Daoy (cell line): ENCODE measurements around the gene TPCN2. TPM values are rescaled to one million over a fixed set of nuclear protein-coding genes. Genes with fewer than 3 reads are reported as not detected.

Source experiments
- DNase-seq: peaks from one replicate; pipeline ENCODE4 v3.0.0-alpha.2; 2015; ENCODE audit warnings: low read depth
- total RNA-seq: library from RNA; depleted of rRNA; stranded (reverse); fragments of >200 nt; shearing (Covaris generic); gene quantifications from 2 replicates; pipeline ENCODE4 v1.2.3, GENCODE V29; 2014

TPCN2 gene
- total RNA-seq, 1 experiment from 2014 or later: 3.3 TPM

DNA sequence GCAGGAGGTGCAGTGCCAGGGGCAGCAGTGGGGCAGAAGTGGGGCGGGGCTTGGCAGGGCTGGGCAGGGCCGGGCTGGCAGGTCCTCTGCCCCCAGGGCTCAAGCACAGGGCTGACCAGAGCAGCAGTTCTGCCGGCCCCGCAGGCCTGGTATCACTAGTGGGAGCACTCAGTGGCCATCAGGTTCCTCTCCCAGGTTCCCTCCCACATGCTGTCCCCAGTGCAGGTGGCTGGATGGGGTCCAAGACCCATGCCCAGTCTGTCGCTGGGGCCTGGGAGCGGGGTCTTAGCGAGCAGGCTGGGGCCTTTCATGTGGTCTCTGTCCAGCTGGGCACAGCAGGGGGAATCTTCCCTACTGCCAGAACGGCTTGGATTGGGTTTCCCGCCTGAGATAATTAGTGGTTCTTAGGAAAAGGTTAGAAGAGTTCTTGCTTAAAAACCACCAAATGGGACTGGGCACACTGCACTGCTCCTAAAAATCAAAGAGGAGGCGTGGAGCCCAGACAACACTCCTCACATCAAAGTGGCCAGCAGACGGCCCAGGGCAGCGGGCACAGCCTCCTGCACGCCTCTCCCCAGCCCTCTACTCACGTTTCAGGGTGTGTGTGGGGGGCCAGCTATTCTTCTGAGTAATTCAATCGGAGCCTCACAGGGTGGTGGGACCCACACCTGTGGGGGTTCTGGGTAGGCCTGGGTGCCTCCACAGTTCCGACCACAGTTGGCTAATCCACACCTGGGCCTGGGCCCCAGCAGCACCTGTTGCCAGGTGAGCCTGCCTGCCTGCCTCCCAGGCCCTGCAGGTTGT, 45.6 kb downstream of the TPCN2 start:
- DNase-seq: no peak

DNA sequence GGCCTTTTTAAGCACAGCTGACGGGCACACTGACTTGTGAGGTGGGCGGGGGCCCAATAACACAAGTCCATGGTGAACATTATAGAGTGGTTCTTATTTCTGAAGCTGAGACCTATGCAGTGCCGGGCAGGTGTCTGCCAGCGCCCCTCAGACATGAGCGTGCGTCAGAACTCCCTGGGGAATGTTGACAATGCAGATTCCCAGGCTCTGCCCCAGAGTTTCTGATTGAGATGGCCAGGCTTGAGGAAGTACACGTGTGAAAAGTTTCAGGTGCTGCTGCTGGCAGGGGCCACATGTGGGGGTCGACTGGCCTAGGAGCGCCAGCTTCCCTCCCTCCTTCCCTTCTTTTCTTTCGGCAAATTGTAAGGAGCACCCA, 46.2 kb downstream of the TPCN2 start:
- no peak for DNase-seq

DNA sequence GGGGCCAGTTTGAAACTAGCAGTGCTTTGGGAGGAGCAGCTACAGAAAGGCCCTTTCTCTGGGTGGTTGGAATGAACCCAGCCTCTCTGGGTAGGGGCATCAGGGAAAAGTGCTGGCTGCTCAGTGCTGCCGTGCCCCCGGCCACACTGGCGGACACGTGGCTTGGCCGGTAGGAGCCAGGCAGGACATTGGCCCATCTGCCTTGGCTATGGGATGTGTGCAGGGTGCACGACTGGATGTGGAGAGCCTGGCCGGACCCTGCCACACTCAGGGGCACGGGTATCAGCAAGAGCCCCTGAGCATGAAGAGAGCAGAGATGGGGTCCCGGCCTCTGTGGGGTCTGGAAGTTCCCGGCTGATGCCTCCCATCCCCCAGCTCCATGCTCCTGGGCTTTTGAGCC, 46.6 kb downstream of the TPCN2 start:
- no peak for DNase-seq

DNA sequence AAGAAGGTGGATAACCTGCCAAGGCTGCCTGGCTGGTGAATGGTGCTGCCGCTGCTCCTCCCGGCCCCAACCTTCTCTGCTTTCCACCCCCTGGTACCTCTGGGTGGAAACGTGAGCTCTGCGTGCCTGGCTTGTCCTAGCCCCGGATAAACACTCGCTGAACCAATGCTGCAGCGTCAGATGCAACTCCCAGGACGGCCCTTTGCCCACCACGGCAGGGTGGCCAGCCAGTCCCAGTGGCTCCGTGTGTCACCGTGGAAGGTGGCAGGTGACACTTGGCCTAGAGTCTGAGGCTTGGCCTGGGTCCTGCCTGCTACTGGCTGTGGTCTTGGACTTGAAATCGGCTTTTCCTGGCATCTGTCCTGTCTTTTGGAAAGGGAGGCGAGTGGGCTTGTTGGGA, 47.7 kb downstream of the TPCN2 start:
- no peak for DNase-seq

DNA sequence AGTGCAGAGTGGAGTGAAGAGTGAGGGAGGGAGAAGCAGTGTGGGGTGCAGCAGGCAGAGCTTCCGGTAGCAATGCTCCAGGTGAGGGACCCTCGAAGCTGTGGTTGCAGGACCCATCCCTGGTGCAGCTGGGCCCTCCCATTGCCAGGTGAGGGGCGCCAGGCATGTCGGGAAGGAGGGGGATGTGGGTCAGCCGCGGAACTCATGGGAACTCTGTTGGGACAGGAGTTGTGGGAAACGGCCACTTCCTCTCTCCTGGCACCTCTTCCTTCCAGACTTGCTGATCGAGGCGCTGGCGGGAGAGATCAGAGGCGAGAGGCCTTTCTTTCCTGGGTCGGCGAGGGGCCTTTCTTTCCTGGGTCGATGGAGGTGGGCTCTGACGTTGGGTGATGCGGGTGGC, 48.5 kb downstream of the TPCN2 start:
- no peak for DNase-seq

DNA sequence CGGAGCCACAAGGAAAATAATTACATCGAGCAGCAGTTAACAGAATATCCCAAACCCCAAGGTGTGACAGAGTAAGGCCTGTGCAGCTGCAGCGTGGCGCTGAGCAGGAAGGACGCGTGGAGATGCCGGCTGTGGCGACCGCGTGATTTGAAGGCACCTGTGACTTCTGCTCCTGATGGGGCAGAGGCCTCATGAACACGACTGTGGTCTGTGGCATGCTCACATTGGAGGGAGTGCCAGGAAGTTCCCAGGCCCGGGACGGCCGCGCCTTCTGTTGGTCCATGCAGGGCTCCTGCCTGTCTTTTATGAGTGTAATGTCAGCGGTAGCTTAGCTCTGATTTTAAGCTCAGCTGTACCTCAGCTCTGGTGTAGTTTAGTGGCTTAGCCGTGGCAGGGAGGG, 50.4 kb downstream of the TPCN2 start:
- no peak for DNase-seq

DNA sequence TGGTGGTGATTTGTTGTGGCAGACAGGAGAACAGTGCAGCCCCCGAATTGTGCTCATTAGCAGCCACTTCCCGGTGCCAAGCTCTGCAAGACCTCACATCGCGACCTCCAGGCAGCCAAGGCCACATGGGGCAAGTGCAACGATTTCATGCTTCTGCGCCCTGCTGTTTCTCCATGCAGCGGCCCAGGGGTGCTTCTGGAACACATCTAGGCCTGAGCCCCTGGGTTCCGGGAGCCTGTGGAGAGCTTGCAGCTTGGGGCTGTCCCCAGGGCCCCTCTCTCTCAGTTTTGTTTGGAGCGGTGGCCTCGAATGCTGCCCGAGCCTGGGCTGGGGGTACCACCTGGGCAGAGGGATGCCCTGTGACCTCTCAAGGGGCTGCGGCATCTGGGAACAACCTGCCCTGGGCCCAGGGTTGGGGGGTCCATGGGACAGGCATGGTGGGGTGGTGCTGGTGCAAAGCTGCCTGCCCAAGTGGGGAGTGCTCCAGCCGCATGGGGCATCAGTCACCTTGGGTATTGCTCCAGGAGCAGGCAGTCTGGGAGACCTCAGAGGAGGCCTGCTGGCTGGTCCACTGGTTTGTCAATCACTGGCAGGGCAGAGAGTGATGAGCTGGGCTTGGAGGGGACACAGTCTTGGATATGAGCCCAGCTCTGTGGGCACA, 51.9 kb downstream of the TPCN2 start:
- no peak for DNase-seq

DNA sequence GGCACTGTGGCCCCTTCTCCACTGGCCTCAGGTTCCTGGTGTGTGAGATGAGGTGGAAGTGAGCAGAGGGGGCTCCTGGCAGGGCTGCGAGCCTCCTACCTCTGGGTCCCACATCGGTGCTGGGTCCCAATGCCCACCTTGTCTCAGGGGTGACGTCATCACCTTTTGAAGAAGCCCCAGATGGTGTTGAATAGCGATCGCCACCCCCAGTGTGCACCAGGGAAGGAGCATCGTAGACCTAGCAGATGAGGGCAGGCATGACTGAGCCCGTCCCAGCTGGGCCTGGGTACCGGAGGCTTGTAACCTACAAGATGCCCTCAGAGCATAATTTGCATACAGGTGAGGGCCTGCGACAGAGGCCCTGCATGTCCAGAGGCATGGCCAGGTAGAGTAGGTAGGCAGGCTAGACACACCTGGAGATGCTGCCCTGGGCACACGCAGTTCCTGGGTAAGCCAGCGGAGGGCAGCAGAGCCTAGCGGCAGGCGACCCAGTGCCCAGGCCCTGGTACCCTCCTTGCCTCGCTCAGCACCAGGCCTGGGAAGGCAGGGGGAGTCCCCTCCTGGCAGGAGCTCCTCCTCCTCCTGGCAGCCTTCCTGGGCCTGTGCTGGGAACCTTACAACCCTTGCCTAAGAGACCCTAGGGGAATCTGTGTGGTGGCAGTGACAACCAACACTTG, 52.5 kb downstream of the TPCN2 start:
- peak; percentile 90 for DNase-seq

DNA sequence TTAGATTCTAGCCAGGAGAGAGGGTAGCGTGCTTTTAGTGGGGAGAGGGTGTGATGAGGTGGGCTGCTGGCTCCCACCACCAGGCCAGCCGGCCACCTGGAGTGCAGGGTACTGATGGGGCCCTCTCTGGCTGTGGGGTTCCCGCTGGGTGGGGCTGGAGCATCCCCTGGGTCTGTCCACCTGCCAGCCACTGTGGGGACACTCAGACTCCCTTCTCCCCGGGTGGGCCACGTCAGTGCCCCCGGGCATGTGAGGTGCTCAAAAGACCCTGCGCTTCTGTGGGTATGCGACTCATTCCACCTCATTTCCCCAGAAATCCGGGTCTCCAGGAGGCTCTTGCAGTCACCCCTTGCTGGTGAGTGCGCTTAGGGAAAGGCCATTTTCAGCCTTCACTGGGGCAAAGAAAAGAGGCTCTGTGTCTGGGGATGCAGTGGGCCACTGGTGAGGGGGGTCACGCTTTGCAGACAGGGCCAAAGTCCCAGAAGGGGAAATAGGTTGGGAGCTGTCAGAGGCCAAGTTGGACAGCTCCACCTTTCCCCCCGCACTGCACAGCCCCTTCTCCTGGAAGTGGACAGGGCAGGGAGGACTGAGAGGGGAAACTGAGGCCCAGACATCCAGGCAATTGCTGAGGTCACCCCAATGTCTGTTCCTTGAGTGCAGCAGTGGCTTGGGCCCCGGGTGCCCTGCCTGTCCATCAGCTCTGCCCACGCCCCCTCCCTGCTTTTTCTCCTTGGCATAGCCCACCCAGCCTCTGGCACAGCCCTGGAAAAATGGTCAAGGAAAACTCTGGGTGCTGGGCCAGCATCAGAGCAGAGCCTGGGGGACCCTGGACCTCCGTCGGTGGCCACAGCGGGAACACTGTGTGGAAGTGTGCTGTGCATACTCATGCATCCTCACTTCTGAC, 53.3 kb downstream of the TPCN2 start:
- no peak for DNase-seq

DNA sequence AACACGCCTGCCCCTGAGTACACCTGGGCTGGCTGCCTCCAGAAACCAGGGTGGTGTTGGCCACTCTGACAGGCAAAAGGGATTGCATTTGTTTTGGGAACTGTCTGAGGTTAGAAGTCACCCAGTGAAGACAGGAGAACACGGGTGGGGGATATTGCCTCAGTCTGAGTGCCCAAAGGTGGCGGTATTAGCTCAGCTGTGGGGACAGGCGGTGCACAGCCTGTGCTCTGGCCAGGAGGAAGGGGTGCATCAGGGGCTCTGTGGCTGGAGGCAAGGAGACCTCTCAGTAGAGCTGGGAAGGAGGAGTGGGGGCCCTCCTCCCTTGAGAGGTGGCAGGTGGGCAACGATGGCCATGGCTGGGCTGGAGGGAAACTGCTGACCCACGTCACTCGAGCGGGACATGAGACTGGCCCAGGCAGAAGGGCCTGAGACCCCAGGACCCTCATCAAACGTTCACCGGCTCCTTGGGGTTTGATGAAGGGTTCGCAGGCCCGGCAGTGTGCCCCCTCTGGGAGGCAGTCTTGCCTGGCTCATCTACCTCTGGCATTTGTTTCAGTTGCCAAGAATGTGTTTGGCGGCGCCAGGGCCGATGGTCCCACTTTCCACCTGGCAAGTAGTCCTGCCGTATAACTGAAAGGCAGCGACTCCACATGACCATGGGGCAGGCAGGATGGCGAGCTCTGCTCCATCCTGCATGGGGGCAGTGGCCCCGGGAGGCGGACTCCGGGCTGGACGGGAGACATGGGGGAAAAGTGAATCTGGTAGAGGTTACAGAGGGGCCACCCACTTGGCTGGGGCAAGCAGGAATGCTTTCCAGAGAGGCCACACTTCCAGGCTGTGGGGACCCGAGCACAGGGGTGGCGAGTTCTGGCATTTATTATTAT, 54.2 kb downstream of the TPCN2 start:
- DNase-seq: peak; percentile 32

DNA sequence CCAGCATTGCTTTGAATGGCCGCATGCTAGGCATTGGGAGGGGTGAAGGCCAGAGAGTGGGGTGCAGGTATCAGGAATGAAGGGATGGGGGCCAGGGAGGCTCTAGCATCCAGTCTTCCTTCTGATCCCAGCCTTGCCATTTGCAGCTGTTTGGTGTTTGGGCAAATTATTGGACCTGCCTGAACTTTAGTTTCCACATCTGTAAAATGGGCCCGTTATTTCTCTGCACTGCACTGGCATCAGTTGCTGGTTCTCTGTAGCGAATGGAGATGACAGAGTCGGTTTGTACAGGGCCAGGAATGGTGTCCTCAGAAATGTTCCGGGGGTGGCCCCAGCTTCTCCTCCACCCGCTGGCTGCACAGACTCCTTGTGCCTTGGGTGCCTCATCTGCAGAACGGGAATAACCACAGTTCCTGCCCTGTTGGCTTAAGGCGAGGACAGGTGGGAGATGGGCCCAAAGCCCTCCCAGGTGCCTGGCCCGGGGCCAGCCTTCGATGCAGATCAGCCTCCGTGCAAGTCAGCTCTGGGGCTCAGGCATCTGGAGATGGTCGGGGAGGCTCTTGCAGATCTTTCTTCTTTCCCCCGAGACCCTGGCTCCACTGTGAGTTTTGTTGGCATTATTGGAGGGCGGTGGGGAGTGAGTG, 55.6 kb downstream of the TPCN2 start:
- DNase-seq: no peak

DNA sequence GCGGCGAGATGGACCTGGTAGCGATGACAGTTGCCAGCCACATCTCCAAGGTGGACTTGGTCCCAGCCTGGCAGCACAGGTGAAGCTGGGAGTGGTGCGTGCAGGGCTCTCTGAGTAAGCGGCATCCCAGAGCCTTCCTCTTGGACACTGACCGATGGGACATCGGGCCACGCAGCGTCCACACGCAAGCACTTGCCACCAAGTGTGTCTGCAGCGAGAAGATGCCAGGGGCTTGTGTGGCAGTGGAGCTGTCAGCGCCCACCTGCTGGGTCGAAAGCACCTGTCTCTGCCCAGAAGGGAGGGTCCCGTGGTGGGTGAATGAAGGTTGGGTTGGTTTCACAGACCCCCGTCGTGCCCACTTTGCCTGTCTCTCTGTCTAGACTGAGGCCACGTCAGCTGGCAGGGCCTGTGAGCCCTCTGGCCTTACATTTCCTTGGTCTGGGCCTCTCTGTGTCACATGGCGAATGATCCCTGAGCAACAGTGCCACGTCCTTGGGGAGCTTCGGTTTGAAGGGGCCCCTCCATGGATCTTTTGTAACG, 56.2 kb downstream of the TPCN2 start:
- no peak for DNase-seq

DNA sequence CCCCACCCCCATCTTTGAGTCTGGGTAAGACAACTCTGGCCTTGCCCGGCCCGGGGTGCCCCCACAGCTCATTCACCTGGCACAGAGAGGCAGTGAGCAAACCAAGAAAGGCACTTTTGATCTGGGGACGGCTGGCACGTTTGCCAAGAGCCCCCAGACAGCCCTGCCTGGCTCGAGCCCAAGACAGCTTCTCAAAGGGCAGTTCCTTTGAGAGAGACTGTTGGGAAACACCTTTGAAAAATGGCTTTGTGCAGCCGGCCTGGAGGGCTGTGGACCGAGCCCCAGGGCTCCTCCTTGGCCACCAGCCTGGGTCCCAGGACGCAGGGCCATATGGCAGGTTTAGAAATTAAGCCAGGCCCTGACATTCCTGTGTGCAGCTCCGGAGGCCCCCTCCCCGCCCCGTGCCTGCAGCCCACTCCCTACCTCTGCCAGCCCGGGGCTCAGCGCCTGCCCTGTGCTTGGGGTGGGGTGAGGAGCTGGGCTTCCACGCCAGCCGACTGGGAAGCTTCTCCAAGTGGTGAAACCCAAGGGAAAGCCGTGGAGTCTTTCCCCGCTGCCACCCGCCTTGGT, 56.8 kb downstream of the TPCN2 start:
- DNase-seq: no peak

DNA sequence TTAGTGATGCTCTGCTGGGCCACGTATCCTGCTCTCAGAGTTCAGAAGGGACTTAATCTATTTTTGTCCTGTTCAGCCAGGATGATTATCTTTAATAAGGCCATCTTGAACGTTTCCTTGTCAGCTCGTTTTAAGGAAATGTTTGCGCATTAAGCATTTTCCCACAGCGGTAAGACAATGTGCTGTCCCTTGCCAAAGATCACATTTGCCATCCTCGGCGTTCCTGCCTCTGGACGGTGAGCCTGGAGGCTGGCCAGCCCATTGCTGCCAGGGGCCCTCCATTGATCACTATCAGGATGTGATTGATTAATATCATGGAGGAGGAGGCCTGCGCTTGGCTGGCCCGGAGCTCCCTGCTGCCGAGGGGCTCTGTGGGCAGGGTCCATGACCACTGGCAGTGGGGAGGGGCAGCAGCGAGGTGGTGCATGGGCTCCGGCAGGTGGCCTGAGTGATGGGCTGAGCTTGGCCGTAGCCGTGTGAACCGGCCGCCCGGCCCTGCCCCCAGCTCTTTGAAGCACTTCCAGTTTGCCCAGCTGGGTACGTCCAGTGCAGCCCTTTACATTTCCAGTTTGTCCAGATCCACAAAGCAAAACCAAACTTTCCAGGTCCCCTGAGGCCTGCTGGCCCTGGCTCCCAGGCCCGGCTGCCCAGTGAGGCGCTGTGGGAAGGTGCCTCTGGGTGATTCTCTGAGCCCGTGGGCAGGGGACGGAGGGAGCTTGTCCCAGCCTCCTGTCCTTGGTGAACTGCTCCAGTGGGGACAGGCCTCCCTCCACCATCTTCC, 57.5 kb downstream of the TPCN2 start:
- DNase-seq: no peak

DNA sequence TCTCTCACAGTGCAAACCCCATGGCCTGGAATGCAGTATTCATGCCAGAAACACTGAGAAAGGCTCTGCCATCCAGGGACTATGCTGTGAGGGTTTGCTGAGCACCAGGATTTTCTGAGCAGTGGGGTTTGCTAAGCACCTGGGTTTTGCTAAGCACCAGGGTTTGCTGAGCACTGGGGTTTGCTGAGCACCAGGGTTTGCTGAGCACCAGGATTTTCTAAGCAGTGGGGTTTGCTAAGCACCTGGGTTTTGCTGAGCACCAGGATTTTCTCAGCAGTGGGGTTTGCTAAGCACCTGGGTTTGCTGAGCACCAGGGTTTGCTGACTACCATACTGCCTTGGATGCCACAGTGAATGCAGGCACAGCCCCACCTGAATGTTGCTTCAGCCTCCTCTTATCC, 58.7 kb downstream of the TPCN2 start:
- DNase-seq: no peak

DNA sequence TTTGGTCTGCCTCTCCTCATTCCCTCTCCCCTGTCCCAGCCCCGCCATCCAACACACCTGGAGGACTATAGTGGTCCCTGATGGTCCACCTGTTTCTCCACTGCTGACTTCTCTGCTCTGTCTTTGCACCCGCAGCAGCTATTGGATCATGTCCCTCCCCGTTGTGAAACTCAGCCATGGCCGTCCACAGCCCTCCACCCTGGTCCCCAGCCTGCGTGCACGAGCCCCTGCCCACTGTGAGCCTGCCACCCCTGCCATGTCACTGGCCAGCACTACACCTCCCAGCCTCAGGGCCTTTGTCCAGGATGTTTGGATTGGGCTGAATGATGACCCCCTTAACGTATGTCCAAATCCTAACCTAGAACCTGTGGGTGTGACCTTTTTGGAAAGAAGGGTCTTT, 59.3 kb downstream of the TPCN2 start:
- no peak for DNase-seq

DNA sequence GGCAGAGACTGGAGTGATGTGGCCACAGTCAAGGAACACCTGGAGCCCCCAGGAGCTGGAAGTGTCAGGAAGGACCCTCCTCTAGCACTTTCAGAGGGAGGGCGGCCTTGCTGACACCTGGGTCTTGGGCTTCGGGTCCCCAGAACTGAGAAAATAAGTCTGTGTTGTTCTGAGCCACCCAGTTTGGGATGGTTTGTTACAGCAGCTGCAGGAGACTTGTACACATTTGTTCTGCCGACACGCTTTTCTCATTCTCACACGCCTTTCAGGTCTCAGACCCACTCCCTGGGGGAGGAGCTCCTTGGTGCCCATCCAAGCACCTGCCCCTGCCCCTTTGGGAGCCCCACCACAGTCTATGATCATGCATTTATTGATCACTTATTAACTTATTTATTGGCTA, 59.8 kb downstream of the TPCN2 start:
- DNase-seq: no peak

DNA sequence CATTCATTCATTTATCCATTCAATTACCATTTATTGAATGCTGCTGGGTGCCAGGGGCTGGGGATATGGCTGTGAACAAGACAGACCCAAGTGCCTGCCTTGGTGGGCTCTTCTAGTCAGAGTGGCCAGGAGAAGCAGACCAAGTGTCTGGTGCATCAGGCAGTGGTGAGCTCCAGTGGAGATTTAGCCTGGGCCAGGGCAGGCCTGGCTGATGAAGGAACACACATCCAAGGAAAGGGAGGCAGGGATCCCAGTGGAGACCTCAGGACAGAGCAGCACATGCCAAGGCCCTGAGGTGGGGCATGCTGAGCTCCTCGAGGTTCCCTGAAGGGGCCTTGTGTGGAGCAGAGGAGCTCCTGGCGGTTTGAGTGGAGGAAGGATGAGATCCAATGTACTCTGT, 60.4 kb downstream of the TPCN2 start:
- no peak for DNase-seq

DNA sequence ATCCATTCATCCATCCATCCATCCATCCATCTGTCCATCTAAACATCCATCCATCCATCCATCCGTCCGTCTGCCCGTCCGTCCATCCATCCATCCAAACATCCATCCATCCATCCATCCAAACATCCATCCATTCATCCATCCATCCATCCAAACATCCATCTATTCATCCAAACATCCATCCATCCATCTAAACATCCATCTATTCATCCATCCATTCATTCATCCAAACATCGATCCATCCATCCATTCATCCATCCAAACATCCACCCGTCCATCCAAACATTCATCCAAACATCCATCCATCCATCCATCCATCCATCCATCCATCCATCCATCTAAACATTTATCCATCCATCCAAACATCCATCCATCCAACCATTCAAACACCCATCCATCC, 61.7 kb downstream of the TPCN2 start:
- DNase-seq: no peak
